ENCODE data around the gene DYNC2H1.

Gene DYNC2H1

GRCh38 chr11:103368145-103368544 is 258.9 kb downstream of the DYNC2H1 start:
- Histone ChIP-seq H3K4me3 (ENCODE audit: low read depth, low read length) (no peak overlapping the region), H3K27ac (ENCODE audit: extremely low read depth, low read depth, low read length) (no peak overlapping the region), H3K4me1 (ENCODE audit: control insufficient read depth, insufficient read depth, low read length) (no peaks in the 10 kb centered on the region), H3K9me3 (ENCODE audit: control insufficient read depth, insufficient read depth, low read depth, low read length) (no peaks in the 10 kb centered on the region), H3K36me3 (ENCODE audit: control insufficient read depth in 2 of 2, insufficient read depth in 1 of 2, low read length in 2 of 2) (peaks cover 0 to 17% of the 10 kb centered on the region in 2 experiments; a peak in 1 of 3 replicates)
- ChIA-PET POLR2A (no interaction called here), CTCF (interaction anchor here (0.6 to 0.7 kb wide), 2 partner anchors 20 to 886 kb away, joined by 3 read pairs; no protein-coding TSS in a partner anchor)
- TF ChIP-seq BCL11B (tag by site-specific recombination; IDR thresholded peaks at IDR 0.05; ENCODE audit: low read depth) (no peak), SP7 (tag by site-specific recombination; IDR thresholded peaks at IDR 0.05) (no peak), GLI4 (tag by site-specific recombination; IDR thresholded peaks at IDR 0.05) (no peak), ZFP37 (tag by site-specific recombination; IDR thresholded peaks at IDR 0.05) (no peak), SCRT1 (tag by site-specific recombination; IDR thresholded peaks at IDR 0.05; ENCODE audit: borderline replicate concordance) (no peak), ZNF76 (tag by site-specific recombination; IDR thresholded peaks at IDR 0.05; ENCODE audit: borderline replicate concordance, low read depth) (no peak), PRDM4 (tag by site-specific recombination; IDR thresholded peaks at IDR 0.05) (no peak), HIC1 (tag by site-specific recombination; IDR thresholded peaks at IDR 0.05) (no peak), ZFP41 (tag by site-specific recombination; IDR thresholded peaks at IDR 0.05; ENCODE audit: borderline replicate concordance) (no peak), PRDM10 (tag by site-specific recombination; IDR thresholded peaks at IDR 0.05) (no peak), GLI2 (tag by site-specific recombination; IDR thresholded peaks at IDR 0.05; ENCODE audit: borderline replicate concordance, low read depth) (no peak), TRIM28 (IDR thresholded peaks at IDR 0.05; ENCODE audit: borderline replicate concordance, low read length) (no peak), ZNF423 (tag by site-specific recombination; IDR thresholded peaks at IDR 0.05) (no peak), WT1 (tag by site-specific recombination; IDR thresholded peaks at IDR 0.05) (no peak), ZNF37A (tag by site-specific recombination; IDR thresholded peaks at IDR 0.05) (no peak), ZNF654 (tag by site-specific recombination; IDR thresholded peaks at IDR 0.05; ENCODE audit: low read depth) (no peak), ZSCAN23 (tag by site-specific recombination; IDR thresholded peaks at IDR 0.05) (no peak)

- Histone ChIP-seq H3K27ac (ENCODE audit: extremely low read depth, low read depth, low read length) (no peak overlapping the region), H3K4me3 (ENCODE audit: low read depth, low read length) (no peak overlapping the region), H3K9me3 (ENCODE audit: control insufficient read depth, insufficient read depth, low read depth, low read length) (no peaks in the 10 kb centered on the region), H3K4me1 (ENCODE audit: control insufficient read depth, insufficient read depth, low read length) (no peaks in the 10 kb centered on the region), H3K36me3 (ENCODE audit: control insufficient read depth in 2 of 2, insufficient read depth in 1 of 2, low read length in 2 of 2) (peaks cover 0 to 17% of the 10 kb centered on the region in 2 experiments; a peak in 1 of 3 replicates)
- POLR2A ChIA-PET = no interaction called here
- CTCF ChIA-PET = no interaction called here
- TF ChIP-seq HOXC10 (CRISPR knock-in tag; IDR thresholded peaks at IDR 0.05) = no peak
- no peak for TF ChIP-seq SP3 (tag by site-specific recombination; IDR thresholded peaks at IDR 0.05)
- no peak for TF ChIP-seq ZNF664 (tag by site-specific recombination; IDR thresholded peaks at IDR 0.05)
- TF ChIP-seq ZNF843 (tag by site-specific recombination; IDR thresholded peaks at IDR 0.05) = no peak
- TF ChIP-seq ZBTB17 (tag by site-specific recombination; IDR thresholded peaks at IDR 0.05) = no peak
- TF ChIP-seq ZNF140 (tag by site-specific recombination; IDR thresholded peaks at IDR 0.05) = no peak
- no peak for TF ChIP-seq ZNF211 (tag by site-specific recombination; IDR thresholded peaks at IDR 0.05; ENCODE audit: low read depth)
- no peak for TF ChIP-seq ZNF654 (tag by site-specific recombination; IDR thresholded peaks at IDR 0.05; ENCODE audit: low read depth)
- TF ChIP-seq ZNF423 (tag by site-specific recombination; IDR thresholded peaks at IDR 0.05) = no peak
- no peak for TF ChIP-seq ZNF510 (tag by site-specific recombination; IDR thresholded peaks at IDR 0.05; ENCODE audit: insufficient replicate concordance)
- no peak for TF ChIP-seq ZNF132 (tag by site-specific recombination; IDR thresholded peaks at IDR 0.05; ENCODE audit: borderline replicate concordance)
- no peak for TF ChIP-seq ZNF155 (tag by site-specific recombination; IDR thresholded peaks at IDR 0.05)
- no peak for TF ChIP-seq ZNF76 (tag by site-specific recombination; IDR thresholded peaks at IDR 0.05; ENCODE audit: borderline replicate concordance, low read depth)
- TF ChIP-seq ZNF792 (tag by site-specific recombination; IDR thresholded peaks at IDR 0.05) = no peak
- TF ChIP-seq ZNF202 (tag by site-specific recombination; IDR thresholded peaks at IDR 0.05; ENCODE audit: borderline replicate concordance) = no peak
These were observed 260.9 kb downstream of the DYNC2H1 start for GRCh38 chr11:103370076-103370475.
